22Rv1 (cell line): ENCODE data around the gene MRPL41.

Source experiments
- ZFX ChIP-seq: fragments of 450-650 bp; IDR thresholded peaks from 2 replicates; pipeline ENCODE4 v1.6.1; 2017; ENCODE audit warnings: antibody characterized with exemption, borderline replicate concordance
- TF ChIP-seq, protein P1 (sequence below): fragments of 450-650 bp; IDR thresholded peaks from 2 replicates; pipeline ENCODE4 v1.5.1; 2017; ENCODE audit warnings: mild to moderate bottlenecking

- TF ChIP-seq, protein P1, sequence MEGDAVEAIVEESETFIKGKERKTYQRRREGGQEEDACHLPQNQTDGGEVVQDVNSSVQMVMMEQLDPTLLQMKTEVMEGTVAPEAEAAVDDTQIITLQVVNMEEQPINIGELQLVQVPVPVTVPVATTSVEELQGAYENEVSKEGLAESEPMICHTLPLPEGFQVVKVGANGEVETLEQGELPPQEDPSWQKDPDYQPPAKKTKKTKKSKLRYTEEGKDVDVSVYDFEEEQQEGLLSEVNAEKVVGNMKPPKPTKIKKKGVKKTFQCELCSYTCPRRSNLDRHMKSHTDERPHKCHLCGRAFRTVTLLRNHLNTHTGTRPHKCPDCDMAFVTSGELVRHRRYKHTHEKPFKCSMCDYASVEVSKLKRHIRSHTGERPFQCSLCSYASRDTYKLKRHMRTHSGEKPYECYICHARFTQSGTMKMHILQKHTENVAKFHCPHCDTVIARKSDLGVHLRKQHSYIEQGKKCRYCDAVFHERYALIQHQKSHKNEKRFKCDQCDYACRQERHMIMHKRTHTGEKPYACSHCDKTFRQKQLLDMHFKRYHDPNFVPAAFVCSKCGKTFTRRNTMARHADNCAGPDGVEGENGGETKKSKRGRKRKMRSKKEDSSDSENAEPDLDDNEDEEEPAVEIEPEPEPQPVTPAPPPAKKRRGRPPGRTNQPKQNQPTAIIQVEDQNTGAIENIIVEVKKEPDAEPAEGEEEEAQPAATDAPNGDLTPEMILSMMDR: no peak
- TF ChIP-seq ZFX: no peak
These were observed 9.2 kb upstream of the MRPL41 start for GRCh38 chr9:137542486-137542885.
